Muscle layer of duodenum (tissue), 2 donors: ENCODE measurements around the gene SRSF6.
"Not testable (repeated sequence)": the region's sequence is repeated elsewhere in the genome, so short reads cannot be mapped to it uniquely, and the experiment has no call there.

Source experiments
- H3K27ac ChIP-seq: one replicate; pipeline ENCODE4 v1.7.0; 2013; ENCODE audit warnings: mild to moderate bottlenecking, low read length
- H3K27me3 ChIP-seq: one replicate; pipeline ENCODE4 v1.7.0; 2013; ENCODE audit warnings: low read depth, mild to moderate bottlenecking, control low read depth, low read length
- H3K36me3 ChIP-seq, 2 donors: one replicate each; pipeline ENCODE4 v1.7.0; 2013; ENCODE audit warnings: low read length in 2 of 2, control low read depth in 1 of 2, mild to moderate bottlenecking in 1 of 2; ENCODE audit not compliant: insufficient read depth in 2 of 2, control insufficient read depth in 1 of 2
- H3K4me1 ChIP-seq, 2 donors: one replicate each; pipeline ENCODE4 v1.7.0; 2013; ENCODE audit warnings: low read length in 2 of 2, mild to moderate bottlenecking in 2 of 2, control low read depth in 1 of 2, moderate library complexity in 1 of 2; ENCODE audit not compliant: insufficient read depth in 2 of 2, control insufficient read depth in 1 of 2
- H3K4me3 ChIP-seq, 2 donors: one replicate each; pipeline ENCODE4 v1.7.0; 2013; ENCODE audit warnings: low read length in 2 of 2, low read depth in 1 of 2, mild to moderate bottlenecking in 1 of 2
- H3K9me3 ChIP-seq, 2 donors: one replicate each; pipeline ENCODE4 v1.7.0; 2013; ENCODE audit warnings: low read length in 2 of 2, control low read depth in 1 of 2, mild to moderate bottlenecking in 1 of 2; ENCODE audit not compliant: control insufficient read depth in 1 of 2
- donor health status: healthy.

The SRSF6 gene

GRCh38 chr20:43432498-43432897 is 25.2 kb upstream of the SRSF6 start:
- Histone ChIP-seq H3K4me1 (no peaks in the 10 kb centered on the region), H3K27me3 (no peaks in the 10 kb centered on the region), H3K27ac (no peak overlapping the region), H3K4me3 (no peak overlapping the region), H3K9me3 (no peaks in the 10 kb centered on the region), H3K36me3 (no peaks in the 10 kb centered on the region)

- H3K36me3 ChIP-seq: no peaks in the 10 kb centered on the region
- H3K4me3 ChIP-seq: no peak overlapping the region
- no peak overlapping the region for H3K27ac ChIP-seq
- no peaks in the 10 kb centered on the region for H3K9me3 ChIP-seq
- no peaks in the 10 kb centered on the region for H3K27me3 ChIP-seq
- no peaks in the 10 kb centered on the region for H3K4me1 ChIP-seq
Observed at GRCh38 chr20:43433250-43433854, 24.3 kb upstream of the SRSF6 start.

- Histone ChIP-seq H3K36me3 (no peaks in the 10 kb centered on the region), H3K9me3 (no peaks in the 10 kb centered on the region), H3K27ac (no peak overlapping the region), H3K4me3 (no peak overlapping the region), H3K27me3 (no peaks in the 10 kb centered on the region), H3K4me1 (no peaks in the 10 kb centered on the region)
Observed at GRCh38 chr20:43434565-43434964, 23.1 kb upstream of the SRSF6 start.

DNA sequence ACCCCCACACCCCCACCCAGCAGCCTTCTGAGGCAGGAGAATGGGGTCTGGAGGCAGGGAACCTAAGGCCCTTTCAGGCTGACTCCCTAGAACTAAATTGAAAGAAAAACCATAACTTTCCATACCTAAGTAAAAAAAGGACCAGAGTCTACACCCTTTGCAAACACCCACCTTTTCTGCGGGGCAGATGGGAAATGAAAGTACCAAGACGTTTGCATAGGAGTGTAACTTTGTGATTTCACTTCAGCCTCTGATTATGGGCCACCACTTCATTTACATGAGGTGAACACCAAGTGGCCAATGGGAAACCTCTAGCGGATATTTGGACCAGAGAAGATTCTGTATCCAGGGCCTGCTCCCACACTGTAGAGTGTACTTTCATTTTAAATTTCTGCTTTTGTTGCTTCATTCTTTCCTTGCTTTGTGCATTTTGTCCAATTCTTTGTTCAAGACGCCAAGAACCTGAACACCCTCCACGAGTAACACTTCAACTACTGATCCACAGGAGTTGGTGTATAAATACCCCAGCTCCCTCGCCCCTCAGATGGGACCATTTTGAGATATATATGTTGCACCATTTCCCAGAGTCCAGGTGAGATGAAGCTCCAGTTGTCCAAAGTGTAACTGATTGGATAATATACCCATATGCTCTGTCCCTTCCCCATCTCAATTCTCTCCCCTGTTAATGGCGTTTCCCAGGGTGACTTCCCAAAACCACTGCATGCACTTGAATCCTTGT is 18.9 kb upstream of the SRSF6 start:
- no peaks in the 10 kb centered on the region for H3K36me3 ChIP-seq
- H3K27me3 ChIP-seq: no peaks in the 10 kb centered on the region
- no peak overlapping the region for H3K4me3 ChIP-seq
- H3K9me3 ChIP-seq: no peaks in the 10 kb centered on the region
- H3K27ac ChIP-seq: no peak overlapping the region
- H3K4me1 ChIP-seq: no peaks in the 10 kb centered on the region

- Histone ChIP-seq H3K36me3 (no peaks in the 10 kb centered on the region), H3K27me3 (no peaks in the 10 kb centered on the region), H3K27ac (no peak overlapping the region), H3K4me3 (no peak overlapping the region), H3K4me1 (no peaks in the 10 kb centered on the region), H3K9me3 (no peaks in the 10 kb centered on the region)
Observed at GRCh38 chr20:43440531-43440930, 17.2 kb upstream of the SRSF6 start.

DNA sequence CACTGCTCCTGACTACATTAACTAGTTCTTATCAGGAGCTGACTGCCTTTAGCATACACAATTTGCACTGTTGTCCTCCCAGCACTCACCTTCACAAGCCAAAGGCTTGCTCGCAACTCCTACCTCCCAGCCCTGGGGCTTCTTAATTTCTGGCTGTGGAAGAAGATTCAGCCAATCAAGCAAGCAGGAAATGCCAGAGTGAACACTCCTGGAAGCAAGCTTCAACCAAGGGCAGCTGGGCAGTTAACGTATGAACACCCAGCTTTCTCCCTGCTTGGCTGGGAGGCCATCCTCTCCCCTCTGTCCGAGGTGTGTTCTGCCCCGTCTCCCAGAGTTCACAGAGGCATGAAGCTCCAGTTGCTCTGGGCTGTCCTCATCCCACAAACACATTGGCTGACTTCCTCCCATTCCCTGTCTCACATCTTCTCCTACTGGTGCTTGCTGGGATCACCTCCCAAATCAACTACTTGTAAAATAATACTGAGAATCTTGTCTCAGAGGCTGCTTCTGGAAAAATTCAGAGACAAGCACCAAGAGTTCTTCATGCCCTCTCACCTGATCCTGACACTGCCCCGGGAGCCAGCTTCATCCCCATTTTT is 15.3 kb upstream of the SRSF6 start:
- Histone ChIP-seq H3K9me3 (no peaks in the 10 kb centered on the region), H3K4me1 (no peaks in the 10 kb centered on the region)

DNA sequence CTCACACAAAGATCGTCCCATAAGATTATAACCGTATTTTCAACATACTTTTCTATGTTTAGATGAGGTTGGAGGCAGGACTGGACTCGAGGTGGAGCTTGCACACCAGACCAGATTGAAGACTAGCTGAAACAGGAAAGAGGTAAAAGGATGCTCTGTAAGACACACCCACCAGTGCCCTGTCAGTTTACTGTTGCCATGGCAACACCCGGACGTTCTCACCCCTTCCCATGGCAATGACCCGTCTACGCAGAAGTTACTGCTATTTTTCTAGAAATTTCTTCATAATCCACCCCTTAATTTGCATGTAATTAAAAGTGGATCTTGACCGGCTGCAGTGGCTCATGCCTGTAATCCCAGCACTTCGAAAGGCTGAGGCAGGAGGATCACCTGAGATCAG is 13.6 kb upstream of the SRSF6 start:
- no peaks in the 10 kb centered on the region for H3K36me3 ChIP-seq
- no peaks in the 10 kb centered on the region for H3K4me1 ChIP-seq
- no peak overlapping the region for H3K27ac ChIP-seq
- H3K9me3 ChIP-seq: no peaks in the 10 kb centered on the region
- no peak overlapping the region for H3K4me3 ChIP-seq
- H3K27me3 ChIP-seq: peaks cover 3% of the 10 kb centered on the region

More for the DNA sequence above, 15.3 kb upstream of the SRSF6 start:
- Histone ChIP-seq H3K27ac (no peak overlapping the region), H3K4me3 (no peak overlapping the region), H3K27me3 (no peaks in the 10 kb centered on the region), H3K36me3 (no peaks in the 10 kb centered on the region)

GRCh38 chr20:43446361-43446879 is 11.3 kb upstream of the SRSF6 start:
- Histone ChIP-seq H3K9me3 (no peaks in the 10 kb centered on the region), H3K27ac (no peak overlapping the region), H3K27me3 (peaks cover 10% of the 10 kb centered on the region), H3K36me3 (no peaks in the 10 kb centered on the region), H3K4me1 (no peaks in the 10 kb centered on the region), H3K4me3 (no peak overlapping the region)

DNA sequence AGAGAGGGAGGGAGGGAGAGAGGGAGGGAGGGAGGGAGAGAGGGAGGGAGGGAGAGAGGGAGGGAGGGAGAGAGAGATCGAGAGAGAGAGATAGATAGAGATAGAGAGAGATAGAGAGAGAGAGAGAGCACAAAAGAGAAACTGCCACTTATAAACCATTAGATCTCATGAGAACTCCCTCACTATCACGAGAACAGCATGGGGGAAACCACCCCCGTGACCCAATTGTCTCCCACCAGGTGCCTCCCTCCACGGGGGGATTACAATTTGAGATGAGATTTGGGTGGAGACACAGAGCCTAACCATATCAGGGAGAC is 9.3 kb upstream of the SRSF6 start:
- H3K27me3 ChIP-seq: peaks cover 10% of the 10 kb centered on the region
- not testable (repeated sequence) for H3K9me3 ChIP-seq, H3K36me3 ChIP-seq, H3K4me3 ChIP-seq, H3K4me1 ChIP-seq, H3K27ac ChIP-seq

DNA sequence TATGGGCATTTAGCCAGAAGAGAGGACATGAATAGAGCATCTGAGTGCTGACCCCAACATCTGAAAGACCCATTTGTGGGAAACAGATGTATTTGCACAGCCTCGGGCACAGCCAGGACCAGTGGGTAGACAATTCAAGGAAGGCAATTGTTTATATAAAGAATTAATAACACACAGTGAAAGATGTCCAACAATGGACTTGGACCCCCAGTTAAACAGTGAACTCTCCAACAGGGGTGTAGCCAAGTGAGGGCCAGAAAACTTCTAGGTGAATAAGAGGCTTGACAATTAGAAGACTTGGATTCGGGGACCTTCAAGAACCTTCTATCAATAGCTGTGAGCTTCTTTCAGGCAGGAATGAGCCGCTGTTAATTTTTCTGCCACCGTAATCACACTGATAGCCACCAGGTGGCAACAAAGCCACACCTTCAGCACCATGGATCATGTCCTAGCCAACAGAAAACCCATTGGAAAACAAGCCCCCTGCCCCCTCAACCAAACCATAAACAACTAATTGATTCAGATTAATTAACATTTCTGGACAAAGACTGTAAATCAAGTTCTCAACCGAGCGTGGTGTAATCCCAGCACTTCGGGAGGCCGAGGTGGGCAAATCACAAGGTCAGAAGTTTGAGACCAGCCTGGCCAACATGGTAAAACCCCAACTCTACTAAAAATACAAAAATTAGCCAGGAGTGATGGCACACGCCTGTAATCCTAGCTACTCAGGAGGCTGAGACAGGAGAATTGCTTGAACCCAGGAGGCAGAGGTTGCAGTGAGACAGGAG is 8.8 kb upstream of the SRSF6 start:
- no peak overlapping the region for H3K27ac ChIP-seq
- no peaks in the 10 kb centered on the region for H3K4me1 ChIP-seq
- no peaks in the 10 kb centered on the region for H3K9me3 ChIP-seq
- H3K36me3 ChIP-seq: no peaks in the 10 kb centered on the region
- peaks cover 10% of the 10 kb centered on the region for H3K27me3 ChIP-seq
- no peak overlapping the region for H3K4me3 ChIP-seq
